K562 (cell line): Measurements from ENCODE around the gene P3H1.

Experiments
- CBX5 ChIP-seq: IDR thresholded peaks from 2 replicates; pipeline ENCODE4 v1.6.1; 2014; ENCODE audit warnings: low read depth, borderline replicate concordance
- CHD2 ChIP-seq: IDR thresholded peaks from 2 replicates; pipeline ENCODE4 v1.6.1; 2011; ENCODE audit warnings: low read depth, low read length
- CREM ChIP-seq: IDR thresholded peaks from 2 replicates; pipeline ENCODE4 v1.6.1; 2014; ENCODE audit warnings: antibody characterized with exemption, low read depth
- CXXC5 ChIP-seq: fragments of 250-450 bp; sonication (Bioruptor Pico); IDR thresholded peaks from 2 replicates; pipeline ENCODE4 v1.8.0; 2022; ENCODE audit warnings: inconsistent platforms, mild to moderate bottlenecking, moderate library complexity
- EZH2 ChIP-seq: IDR thresholded peaks from 2 replicates; pipeline ENCODE4 v1.6.1; 2012; ENCODE audit warnings: low read depth, mild to moderate bottlenecking, inconsistent platforms, low read length, borderline replicate concordance
- FOXM1 ChIP-seq, 2 experiments: fragments of 450-650 bp in 1 of 2; sonication (generic) in 1 of 2; formaldehyde crosslinking in 1 of 2; IDR thresholded peaks; 2 replicates each; pipeline versions ENCODE4 v1.6.1 to v1.9.0; 2017 to 2022; ENCODE audit warnings: low read depth in 2 of 2, mild to moderate bottlenecking in 2 of 2, missing genetic modification reagents in 1 of 2, moderate library complexity in 1 of 2
- HNRNPLL ChIP-seq: fragments of 200-400 bp; formaldehyde crosslinking; IDR thresholded peaks from 2 replicates; pipeline ENCODE4 v1.6.1; 2017; ENCODE audit warnings: low read length, low read depth, mild to moderate bottlenecking; ENCODE audit not compliant: poor library complexity, severe bottlenecking
- MEF2A ChIP-seq: IDR thresholded peaks from 2 replicates; pipeline ENCODE4 v1.6.1; 2011; ENCODE audit warnings: low read depth, mild to moderate bottlenecking, low read length, moderate library complexity; ENCODE audit not compliant: control insufficient read depth
- OTX1 ChIP-seq: fragments of 450-650 bp; formaldehyde crosslinking; IDR thresholded peaks from 2 replicates; pipeline ENCODE4 v1.4.0; 2022; ENCODE audit warnings: mild to moderate bottlenecking
- TAF1 ChIP-seq: IDR thresholded peaks from 2 replicates; pipeline ENCODE4 v1.6.1; 2011; ENCODE audit warnings: mild to moderate bottlenecking, low read length, moderate library complexity; ENCODE audit not compliant: insufficient read depth, control insufficient read depth, severe bottlenecking; ENCODE audit errors: extremely low read depth
- ZNF23 ChIP-seq: fragments of 250-450 bp; sonication (Bioruptor Pico); IDR thresholded peaks from 2 replicates; pipeline ENCODE4 v1.4.0; 2020; ENCODE audit warnings: mild to moderate bottlenecking
- ZNF75A ChIP-seq: fragments of 450-650 bp; formaldehyde crosslinking; IDR thresholded peaks from 2 replicates; pipeline ENCODE4 v1.4.0; 2020; ENCODE audit warnings: mild to moderate bottlenecking
- TF ChIP-seq, protein P1 (sequence below), 2 experiments: fragments of 450-650 bp in 1 of 2; sonication (generic) in 1 of 2; formaldehyde crosslinking in 1 of 2; IDR thresholded peaks in 1 of 2; conservative IDR thresholded peaks in 1 of 2; 2 replicates each; pipeline versions ENCODE4 v1.6.1 to v1.8.1; 2016 to 2023; ENCODE audit warnings: mild to moderate bottlenecking in 2 of 2, moderate library complexity in 2 of 2, inconsistent platforms in 1 of 2, missing genetic modification reagents in 1 of 2
- TF ChIP-seq, protein P2 (sequence below), 2 experiments: fragments of 200-800 bp in 1 of 2; sonication (Bioruptor generic) in 1 of 2; sonication (generic) in 1 of 2; formaldehyde crosslinking in 1 of 2; IDR thresholded peaks in 1 of 2; conservative IDR thresholded peaks in 1 of 2; 2 replicates each; pipeline versions ENCODE4 v1.5.0 to v1.6.1; 2016 to 2020; ENCODE audit warnings: missing compliant biosample characterization in 1 of 2, missing genetic modification characterization in 1 of 2, missing genetic modification reagents in 1 of 2

DNA sequence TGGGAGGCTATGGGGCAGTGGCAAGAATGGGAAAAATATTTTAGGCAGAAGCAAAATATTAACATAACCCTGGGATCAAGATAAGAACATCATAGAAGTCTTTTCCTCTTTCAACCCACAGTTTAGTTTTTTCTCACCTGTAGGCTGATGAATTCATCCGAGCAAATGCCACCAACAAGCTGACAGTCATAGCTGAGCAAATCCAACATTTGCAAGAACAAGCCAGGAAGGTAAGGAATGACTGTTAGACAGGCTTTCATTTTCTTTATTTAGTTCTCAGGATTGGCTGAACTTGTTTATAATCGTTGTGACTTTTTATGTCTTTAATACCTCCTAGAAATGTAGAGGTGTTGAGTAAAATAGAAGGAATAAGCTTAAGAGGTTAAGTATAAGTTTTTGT is 6.6 kb upstream of the P3H1 start:
- no peak for TF ChIP-seq ZNF23
- no peak for TF ChIP-seq CHD2
- no peak for TF ChIP-seq CREM
- no peak for TF ChIP-seq ZNF75A (CRISPR knock-in tag)
- TF ChIP-seq OTX1 (CRISPR knock-in tag): no peak
- TF ChIP-seq EZH2: no peak
- no peak for TF ChIP-seq MEF2A
- TF ChIP-seq HNRNPLL: no peak
- TF ChIP-seq, protein P1, sequence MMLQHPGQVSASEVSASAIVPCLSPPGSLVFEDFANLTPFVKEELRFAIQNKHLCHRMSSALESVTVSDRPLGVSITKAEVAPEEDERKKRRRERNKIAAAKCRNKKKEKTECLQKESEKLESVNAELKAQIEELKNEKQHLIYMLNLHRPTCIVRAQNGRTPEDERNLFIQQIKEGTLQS (IDR thresholded peaks at IDR 0.05): no peak
- TF ChIP-seq, protein P1 (CRISPR knock-in tag; conservative IDR thresholded peaks at IDR 0.05): no peak
- no peak for TF ChIP-seq FOXM1 (IDR thresholded peaks at IDR 0.05; ENCODE audit: low read depth)
- no peak for TF ChIP-seq FOXM1 (CRISPR knock-in tag; IDR thresholded peaks at IDR 0.05; ENCODE audit: low read depth)
- TF ChIP-seq, protein P2, sequence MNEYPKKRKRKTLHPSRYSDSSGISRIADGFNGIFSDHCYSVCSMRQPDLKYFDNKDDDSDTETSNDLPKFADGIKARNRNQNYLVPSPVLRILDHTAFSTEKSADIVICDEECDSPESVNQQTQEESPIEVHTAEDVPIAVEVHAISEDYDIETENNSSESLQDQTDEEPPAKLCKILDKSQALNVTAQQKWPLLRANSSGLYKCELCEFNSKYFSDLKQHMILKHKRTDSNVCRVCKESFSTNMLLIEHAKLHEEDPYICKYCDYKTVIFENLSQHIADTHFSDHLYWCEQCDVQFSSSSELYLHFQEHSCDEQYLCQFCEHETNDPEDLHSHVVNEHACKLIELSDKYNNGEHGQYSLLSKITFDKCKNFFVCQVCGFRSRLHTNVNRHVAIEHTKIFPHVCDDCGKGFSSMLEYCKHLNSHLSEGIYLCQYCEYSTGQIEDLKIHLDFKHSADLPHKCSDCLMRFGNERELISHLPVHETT (CRISPR knock-in tag; conservative IDR thresholded peaks at IDR 0.05 in 1 of 2, IDR thresholded peaks at IDR 0.05 in 1 of 2): no peak
- no peak for TF ChIP-seq CXXC5 (CRISPR knock-in tag)
- TF ChIP-seq CBX5: no peak
- TF ChIP-seq TAF1: no peak
